Hematopoietic multipotent progenitor cell treated with erythropoietin and hydrocortisone succinate and interleukin-3 and kit ligand, for 17 days (in vitro differentiated cells): ENCODE measurements around the gene GPATCH1.
A peak's percentile ranks its signal among the peaks of the same experiment; 100 is the strongest.
"Not testable (repeated sequence)": the region's sequence is repeated elsewhere in the genome, so short reads cannot be mapped to it uniquely, and the experiment has no call there.

Experiments used
- DNase-seq: peaks from one replicate; pipeline ENCODE4 v3.0.0-alpha.2; 2015; ENCODE audit warnings: low spot score

Gene GPATCH1

DNA sequence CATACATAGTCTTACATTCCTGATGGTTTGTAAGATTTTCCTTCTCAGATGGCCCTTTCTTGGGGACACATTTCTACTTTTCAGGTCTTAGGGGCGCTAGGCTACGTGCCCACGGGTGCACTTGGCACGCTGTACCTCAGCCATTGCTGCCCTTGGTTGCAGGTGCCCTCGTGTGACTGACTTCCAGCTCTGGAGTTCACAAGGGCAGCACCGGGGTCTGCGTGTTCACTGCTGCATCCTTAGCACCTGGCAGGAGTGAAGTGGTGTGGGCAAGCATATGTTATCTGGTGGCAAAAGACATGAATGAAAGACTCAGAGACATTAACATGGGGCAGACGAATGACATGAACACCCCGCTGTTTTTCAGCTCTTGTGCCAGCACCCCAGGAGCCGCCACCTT lies 37.7 kb downstream of the GPATCH1 start:
- no peak for DNase-seq

DNA sequence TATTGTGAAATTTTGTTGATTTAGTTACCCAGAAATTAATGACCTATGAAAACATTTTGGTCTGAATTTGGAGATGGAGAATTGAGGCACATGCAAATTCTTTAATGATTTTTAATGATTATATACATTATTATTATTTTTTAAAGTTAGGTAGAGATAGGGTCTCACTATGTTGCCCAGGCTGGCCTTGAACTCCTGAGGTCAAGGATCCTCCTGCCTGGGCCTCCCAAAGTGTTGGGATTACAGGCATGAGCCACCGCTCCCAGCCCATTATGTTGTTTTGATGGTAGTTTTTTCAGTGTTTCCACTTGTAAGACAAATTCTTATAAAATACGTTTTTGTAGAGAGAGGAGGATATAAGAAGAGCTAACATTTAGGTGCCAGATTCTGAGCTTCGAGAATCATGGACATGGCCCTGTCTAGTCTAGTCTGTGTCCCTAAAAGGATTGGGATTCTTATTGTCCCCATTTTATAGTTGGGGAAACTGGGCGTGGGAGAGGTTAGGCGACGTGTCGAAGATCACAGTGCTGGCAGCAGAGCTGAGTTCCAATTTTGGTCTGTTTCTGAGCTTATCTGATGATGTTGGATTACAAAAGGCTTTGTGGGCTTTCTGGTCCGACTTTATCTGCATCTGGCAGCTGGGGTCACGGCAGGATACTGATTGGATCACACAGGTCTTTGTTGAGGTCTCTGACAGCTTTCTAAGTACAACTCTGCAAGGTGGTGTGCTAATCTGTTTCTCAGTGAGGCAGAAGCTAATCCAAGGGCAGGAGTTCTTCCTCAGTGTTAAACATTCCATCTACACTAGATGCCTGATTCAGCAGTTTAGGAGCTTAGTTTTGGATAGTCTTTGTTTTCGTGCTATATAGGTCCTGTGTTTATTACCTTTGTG lies 43.5 kb downstream of the GPATCH1 start:
- no peak for DNase-seq

DNA sequence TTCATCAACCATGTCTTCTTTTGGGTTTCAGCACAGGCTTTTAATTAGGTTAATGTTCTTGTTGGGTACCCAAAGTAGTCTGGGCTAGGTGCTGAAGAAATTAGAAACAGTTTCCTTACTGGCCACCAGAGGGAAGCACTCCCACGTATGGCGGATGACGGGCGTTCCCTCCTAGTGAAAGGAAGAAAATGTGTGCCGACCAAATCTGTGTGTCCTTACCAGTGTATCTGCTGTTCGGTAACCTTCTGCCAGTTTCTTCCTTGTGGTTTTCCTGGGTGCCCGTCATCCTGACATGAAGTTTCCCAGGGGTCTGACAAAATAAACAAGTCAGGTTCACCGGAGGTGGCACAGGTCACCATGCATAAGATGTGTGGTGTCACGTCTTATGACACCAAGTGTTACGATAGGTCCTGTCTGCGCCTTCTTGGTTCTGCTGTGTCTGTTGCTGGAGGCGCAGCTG lies 45.0 kb downstream of the GPATCH1 start:
- DNase-seq, result peak; percentile 67

DNA sequence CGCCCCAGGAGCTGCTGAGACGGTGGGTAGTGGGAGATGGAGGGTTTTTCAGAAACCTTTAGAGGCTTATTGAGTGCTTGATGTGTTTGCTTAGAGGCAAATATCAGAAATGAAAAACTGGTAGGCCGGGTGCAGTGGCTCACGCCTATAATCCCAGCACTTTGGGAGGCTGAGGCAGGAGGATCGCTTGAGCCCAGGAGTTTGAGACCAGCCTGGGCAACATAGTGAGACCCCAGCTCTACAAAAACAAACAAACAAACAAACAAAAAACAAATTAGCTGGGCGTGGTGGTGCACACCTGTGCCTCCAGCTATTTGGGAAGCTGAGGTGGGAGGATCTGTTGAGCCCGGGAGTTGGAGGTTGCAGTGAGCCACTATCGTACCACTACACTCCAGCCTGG lies 45.7 kb downstream of the GPATCH1 start:
- not testable (repeated sequence) for DNase-seq

DNA sequence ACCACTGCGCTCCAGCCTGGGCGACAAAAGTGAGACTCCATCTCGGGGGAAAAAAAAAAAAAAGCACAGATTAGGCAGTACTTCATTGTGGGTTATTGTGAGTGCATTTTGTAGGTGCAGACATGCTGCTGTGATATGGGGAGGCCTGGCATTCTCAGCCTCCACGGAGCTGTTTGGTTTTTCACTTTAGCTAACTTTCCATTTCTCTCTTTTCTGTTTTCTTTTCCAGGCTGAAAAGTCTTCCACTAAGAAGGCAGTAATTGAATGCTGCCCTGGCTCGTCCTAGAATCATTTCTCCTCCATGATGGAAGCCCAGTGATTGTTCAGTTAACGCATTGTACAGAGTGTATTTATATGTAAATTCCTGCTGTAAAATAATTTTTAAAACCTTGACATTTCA lies 48.9 kb downstream of the GPATCH1 start:
- no peak for DNase-seq

DNA sequence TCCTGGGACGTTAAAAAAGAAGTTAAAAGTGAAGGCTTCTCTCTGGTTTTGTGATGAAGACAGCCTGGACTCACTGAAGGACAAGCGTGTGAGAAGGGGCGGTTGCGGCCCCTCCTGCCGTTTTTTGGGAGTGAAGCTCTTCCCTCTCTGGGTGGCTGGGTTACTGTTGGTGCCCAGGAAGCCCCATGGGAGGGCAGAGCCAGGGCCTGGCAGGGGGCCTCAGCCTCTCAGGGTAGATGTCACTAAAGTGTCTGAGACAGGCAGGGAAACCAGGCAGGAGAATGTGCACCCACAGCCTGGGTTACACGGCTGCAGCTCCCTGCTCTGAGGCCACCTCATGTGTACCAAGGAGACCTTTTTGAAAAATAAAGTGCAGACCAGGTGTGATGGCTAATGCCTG lies 49.5 kb downstream of the GPATCH1 start:
- DNase-seq, result no peak

DNA sequence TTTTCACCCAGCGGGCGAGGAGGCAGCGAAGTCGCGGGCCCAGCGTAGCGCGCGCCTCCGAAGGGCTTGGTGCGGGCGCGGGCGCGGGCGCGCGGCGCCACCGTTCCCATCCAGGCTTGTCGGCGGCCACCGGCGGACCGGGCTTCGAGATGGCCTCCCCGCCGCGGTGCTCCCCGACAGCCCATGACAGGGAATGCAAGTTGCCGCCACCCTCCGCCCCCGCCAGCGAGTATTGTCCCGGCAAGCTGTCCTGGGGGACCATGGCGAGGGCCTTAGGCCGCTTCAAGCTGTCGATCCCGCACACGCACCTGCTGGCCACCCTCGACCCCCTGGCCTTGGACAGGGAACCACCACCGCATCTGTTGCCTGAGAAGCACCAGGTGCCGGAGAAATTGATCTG lies 51.0 kb downstream of the GPATCH1 start, which contains the start of gene WDR88:
Gene WDR88, plus strand, starts transcription at position 94 of the 400 bp plus-strand sequence. Its CDS starts 56 bp downstream, at position 150.
- DNase-seq, result no peak

DNA sequence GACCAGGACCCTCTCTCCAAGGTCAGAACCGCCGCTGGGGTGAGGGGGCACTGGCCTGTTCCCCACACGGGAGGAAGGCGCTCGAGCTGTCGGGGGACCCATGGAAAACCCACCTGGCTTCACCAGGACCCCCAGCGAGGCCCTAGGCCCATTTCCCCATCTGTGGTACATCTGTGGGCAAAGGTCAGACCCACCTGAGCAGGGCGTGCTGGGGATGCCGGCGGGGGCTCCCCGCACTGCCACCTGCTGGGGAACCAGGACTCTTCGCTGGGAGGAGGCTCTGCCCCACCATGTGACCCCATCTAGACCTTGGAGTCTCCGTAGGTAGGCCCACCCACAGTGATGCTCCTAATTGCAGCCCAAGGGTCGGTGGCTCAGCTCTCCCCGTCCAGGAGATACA lies 51.4 kb downstream of the GPATCH1 start:
- no peak for DNase-seq

DNA sequence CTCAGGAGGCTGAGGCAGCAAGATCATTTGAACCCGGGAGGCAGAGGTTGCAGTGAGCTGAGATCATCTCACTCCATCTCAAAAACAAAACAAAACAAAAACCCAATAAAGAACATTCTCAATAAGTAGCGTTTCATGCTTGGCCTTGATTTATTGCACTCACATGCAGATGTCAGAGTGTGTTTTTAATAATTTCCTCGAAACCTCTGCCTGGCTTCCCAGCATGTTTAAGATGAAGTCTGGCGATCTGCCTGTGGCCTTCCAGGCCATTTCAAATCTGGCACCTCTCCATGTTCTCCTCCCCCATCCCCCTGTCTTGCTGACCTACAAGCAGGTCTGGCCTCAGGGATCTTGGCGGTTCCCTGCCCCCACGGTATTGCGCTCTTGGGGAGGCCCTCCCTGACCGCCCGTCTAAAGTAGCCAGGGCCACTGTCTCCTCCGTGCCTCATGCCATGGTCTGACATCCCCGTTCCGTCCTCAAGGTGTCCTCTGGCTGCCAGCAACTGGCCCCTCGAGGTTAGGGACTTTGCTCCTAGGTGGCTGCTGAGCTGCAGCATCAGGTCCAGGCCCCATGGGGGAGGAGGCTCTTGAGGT lies 52.6 kb downstream of the GPATCH1 start:
- no peak for DNase-seq

DNA sequence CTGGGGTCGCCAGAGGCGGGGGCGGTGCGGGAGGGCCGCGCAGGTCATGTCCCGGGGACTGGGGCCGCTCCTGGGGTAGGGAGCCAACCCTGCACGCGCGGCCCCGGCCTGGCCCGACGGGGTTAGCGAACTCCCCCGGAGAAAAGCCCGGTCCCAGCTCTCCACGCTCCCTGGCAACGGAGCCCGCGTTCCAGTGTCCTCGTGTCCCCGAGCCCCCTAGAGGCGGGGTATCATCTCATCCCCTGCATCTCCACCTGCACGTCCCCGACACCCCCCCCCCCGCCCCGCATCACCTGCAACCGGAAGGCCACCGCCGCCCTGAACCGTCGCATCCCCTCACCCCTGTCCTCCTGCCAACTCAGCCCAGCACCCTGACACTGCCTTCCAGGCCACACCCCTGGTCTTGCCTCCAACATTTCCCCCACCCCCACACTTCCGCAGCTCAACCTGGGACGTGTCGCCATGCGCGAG lies 53.6 kb downstream of the GPATCH1 start:
- DNase-seq, result no peak

DNA sequence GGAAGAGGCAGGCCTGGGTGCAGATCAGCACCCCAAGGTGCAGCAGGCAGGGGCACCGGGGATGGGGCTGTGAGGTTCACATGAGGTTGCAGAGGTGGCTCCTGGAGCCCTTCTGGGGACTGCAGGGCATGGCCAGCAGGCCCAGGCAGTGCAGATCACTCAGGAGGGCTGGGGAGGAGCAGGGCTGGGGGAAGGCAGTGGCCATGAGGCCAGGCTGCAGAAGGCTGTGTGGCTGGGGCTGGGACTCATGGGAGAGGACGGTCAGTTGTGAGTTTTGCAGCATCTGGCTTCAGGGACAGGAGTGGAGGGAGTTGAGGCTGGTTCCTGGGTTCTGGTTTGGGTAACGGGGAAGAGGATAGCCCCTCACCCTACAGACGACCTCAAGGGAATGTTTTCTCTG lies 58.2 kb downstream of the GPATCH1 start:
- DNase-seq, result no peak

DNA sequence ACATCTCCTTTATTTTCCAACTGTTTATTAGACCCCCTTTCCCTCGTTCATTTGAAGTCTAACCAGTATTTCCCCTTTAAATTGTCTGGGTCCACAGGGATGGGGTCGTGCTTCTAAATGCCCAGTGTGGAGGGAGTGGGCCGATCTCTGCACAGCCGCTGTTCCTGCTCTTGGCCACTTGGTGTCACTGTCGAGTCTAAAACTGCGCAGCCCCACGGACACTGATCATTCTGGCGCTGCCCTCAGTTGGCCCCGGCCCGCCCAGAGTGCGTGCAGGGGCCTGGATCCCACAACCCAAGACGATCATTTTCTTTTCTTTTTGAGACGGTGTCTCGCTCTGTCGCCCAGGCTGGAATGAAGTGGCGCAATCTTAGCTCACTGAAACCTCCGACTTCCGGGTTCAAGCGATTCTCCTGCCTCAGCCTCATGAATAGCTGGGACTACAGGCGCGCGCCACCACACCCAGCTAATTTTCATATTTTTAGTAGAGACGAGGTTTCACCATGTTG lies 63.0 kb downstream of the GPATCH1 start:
- DNase-seq, result peak; percentile 69

DNA sequence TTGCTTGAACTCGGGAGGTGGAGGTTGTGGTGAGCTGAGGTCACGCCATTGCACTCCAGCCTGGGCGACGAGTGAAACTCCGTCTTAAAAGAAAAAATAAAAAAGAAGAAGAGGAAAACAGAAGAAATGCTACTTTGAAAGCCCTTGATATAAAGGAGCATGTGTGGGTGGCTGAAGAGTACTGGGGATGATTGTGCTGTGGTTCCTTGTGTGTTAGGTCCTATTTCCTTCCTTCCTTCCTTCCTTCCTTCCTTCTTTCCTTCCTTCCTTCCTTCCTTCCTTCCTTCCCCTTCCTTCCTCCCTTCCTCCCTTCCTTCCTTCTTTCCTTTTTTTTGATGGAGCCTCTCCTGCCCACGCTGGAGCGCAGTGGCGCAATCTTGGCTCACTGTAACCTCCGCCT lies 65.2 kb downstream of the GPATCH1 start:
- no peak for DNase-seq

DNA sequence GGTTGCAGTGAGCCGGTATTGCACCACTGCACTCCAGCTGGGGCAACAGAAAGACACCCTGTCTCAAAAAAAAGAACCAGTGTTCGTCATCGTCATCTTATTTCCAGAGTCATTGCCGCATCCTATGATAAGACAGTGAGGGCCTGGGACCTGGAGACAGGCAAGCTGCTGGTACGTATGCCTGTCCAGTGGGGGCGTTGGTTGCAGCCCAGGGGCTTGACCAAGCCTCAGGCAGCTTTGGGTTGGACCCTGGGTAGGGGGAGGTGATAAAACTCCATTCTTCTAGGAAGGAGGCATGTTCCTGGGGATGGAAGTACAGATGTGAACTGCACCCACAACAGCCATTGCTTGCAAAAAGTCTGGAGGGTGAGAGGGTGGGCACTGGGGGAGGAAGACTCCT lies 66.6 kb downstream of the GPATCH1 start:
- DNase-seq, result no peak

DNA sequence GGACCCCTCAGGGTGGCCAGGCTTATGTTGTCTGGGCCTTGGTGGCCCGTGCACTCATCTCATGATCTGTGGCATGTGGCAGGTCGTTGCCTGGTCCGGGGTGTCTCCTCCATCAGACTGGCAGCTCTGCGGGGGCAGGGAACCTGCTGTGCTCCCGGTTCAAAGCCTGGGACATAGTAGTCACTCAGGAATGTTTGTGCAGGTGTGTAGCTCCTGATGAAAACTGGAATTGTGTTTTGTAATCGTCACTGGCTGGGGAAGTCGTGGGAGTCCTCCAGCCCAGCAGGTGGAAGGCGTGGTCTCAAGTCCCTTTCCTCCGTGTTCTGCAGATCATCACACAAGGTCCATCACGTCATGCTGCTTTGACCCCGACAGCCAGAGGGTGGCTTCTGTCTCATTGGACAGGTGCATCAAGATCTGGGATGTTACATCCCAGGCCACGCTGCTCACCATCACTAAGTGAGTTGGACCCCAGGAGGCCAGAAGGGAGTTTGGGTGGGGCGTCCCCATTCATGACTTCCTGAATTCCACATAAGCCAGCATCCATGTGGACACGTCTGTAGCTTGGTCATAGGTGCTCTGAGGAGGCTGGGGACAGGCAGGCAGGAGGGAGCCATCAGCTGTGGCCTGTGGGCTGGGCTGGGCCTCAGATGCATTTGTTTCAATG lies 70.0 kb downstream of the GPATCH1 start:
- DNase-seq, result no peak

DNA sequence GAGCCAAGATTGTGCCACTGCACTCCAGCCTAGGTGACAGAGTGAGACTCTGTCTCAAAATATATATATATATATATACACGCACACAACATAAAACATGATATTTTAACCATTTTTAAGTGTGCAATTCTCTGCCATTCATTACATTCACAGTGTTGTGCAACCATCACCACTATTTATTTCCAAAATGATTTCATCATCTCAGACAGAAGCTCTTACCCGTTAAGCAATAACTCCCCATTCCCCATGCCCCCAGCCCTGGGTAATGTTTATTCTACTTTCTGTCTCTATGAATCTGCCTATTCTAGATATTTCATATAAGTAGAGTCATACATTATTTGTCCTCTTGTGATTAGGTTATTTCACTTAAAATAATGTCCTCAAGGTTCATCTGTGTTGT lies 71.2 kb downstream of the GPATCH1 start:
- DNase-seq, result no peak

DNA sequence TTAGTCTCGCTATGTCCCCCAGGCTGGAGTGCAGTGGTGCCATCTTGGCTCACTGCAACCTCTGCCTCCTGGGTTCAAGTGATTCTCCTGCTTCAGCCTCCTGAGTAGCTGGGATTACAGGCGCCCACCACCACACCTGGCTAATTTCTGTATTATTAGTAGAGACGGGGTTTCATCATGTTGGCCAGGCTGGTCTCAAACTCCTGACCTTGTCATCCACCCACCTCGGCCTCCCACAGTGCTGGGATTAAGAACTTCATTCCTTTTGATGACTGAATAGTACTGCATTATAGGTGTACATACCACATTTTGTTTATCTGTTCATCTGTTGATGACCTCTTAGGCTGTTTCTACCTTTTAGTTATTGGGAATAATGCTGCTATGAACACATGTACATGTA lies 71.6 kb downstream of the GPATCH1 start:
- not testable (repeated sequence) for DNase-seq

DNA sequence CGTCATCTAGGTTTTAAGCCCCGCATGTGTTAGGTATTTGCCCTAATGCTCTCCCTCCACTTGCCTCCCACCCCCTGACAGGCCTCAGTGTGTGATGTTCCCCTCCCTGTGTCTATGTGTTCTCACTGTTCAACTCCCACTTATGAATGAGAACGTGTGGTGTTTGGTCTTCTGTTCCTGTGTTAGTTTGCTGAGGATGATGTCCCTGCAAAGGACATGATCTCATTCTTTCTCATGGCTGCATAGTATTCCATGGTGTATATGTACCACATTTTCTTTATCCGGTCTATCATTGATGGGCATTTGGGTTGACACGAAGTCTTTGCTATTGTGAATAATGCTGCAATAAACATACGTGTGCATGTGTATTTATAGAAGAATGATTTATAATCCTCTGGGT lies 73.3 kb downstream of the GPATCH1 start:
- DNase-seq, result not testable (repeated sequence)

DNA sequence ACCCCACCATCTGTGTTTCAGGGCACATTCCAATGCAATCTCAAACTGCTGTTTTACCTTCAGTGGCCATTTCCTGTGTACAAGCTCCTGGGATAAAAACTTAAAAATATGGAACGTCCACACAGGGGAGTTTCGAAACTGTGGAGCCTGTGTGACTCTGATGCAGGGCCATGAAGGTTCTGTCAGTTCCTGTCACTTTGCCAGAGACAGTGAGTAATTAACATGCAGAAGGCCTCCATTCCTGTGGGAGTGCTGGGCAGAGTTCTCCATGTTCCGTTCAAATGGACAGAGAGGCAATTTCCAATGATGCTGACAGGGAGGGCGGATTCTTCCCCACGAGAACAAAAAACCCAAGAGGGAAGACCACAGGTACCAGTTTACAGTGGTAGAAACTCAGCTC lies 75.4 kb downstream of the GPATCH1 start:
- no peak for DNase-seq

DNA sequence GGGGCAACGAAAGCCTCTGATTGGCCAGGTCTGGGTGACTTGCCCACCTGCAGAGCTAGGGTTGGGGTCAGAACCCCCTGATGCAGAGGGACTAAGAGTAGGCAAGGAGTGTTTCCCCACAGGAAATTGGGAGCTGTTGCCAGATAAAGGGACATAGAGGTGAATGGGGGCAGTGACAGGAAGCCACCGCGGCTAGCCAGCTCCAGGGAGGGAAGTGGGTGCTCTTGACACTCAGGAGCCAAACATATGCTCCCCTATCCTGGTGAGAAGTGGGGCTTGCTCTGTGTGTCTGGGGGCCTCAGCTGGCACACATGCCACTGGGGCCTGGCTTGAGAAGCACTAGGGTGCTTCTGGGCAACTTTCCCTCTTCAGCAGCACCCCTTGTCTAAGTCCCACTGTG lies 76.9 kb downstream of the GPATCH1 start:
- DNase-seq, result no peak

DNA sequence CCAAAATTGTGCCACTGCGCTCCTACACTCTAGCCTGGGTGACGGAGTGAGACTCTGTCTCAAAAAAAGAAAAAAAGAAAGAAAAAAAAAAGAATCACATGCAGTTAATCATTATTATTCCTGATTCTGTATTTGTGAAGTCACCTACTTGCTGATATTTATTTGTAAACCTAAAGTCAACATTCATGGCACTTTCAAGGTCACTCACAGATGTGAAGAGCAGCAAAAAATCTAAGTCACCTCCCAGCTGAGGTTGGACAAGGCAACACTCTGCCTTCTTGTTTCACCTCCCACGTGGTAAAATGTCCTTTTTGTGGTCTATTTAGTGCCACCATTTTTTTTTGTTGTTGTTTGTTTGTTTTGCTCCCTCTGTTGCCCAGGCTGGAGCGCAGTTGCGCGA lies 77.4 kb downstream of the GPATCH1 start:
- DNase-seq, result no peak

DNA sequence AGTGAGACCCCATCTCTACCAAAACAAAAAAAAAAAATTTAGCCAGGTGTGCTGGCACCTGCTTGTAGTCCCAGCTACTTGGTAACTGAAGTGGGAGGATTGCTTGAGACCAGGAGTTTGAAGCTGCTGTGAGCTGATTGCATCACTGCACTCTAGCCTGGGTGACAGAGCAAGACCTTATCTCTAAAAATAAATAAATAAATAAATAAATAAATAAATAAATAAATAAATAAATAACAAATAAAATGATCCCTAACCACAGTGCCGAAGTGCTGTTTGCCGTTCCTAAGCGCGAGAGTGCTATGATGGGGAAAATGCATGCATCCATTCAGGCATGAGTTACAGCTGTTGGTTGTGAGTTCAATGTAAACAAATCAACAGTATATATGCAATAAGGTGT lies 78.2 kb downstream of the GPATCH1 start:
- no peak for DNase-seq

DNA sequence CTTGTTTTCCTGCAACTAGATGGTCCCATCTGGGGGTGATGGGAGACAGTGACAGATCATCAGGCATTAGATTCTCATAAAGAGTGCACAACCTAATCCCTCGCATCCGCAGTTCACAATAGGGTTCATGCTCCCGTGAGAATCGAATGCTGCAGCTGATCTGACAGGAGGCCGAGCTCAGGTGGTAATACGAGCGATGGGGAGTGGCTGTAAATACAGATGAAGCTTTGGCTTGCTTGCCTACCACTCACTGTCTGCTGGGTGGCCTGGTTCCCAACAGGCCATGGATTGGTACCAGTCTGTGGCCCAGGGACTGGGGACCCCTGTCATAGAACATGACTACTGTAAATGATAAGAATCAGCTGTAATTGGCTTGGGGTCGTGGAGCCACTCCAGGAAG lies 78.9 kb downstream of the GPATCH1 start:
- DNase-seq, result no peak
